22Rv1 (cell line): ENCODE data around the gene ZDHHC3.

Experiments
- ZFX ChIP-seq: fragments of 450-650 bp; IDR thresholded peaks from 2 replicates; pipeline ENCODE4 v1.6.1; 2017; ENCODE audit warnings: antibody characterized with exemption, borderline replicate concordance
- TF ChIP-seq, protein P1 (sequence below): fragments of 450-650 bp; IDR thresholded peaks from 2 replicates; pipeline ENCODE4 v1.5.1; 2017; ENCODE audit warnings: mild to moderate bottlenecking

DNA sequence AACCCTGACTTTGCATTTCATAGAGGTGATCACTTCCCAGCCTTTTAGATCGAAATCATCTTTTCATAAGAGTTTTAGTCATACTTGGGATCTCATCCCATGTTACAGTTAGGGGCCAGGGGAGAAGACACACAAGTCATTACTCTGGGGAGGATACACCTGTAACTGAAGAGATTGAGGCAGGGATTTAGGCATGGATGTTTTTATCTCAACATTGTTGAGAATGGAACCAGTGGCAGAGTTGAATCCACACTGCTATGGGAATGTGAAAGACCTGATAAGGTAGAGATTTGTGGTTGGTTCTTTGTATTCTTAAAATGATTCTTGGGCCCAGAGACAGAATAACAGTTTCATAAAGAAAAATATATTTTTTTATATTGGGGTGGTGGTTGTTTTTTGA, 33.9 kb upstream of the ZDHHC3 start:
- TF ChIP-seq, protein P1, sequence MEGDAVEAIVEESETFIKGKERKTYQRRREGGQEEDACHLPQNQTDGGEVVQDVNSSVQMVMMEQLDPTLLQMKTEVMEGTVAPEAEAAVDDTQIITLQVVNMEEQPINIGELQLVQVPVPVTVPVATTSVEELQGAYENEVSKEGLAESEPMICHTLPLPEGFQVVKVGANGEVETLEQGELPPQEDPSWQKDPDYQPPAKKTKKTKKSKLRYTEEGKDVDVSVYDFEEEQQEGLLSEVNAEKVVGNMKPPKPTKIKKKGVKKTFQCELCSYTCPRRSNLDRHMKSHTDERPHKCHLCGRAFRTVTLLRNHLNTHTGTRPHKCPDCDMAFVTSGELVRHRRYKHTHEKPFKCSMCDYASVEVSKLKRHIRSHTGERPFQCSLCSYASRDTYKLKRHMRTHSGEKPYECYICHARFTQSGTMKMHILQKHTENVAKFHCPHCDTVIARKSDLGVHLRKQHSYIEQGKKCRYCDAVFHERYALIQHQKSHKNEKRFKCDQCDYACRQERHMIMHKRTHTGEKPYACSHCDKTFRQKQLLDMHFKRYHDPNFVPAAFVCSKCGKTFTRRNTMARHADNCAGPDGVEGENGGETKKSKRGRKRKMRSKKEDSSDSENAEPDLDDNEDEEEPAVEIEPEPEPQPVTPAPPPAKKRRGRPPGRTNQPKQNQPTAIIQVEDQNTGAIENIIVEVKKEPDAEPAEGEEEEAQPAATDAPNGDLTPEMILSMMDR = no peak
- TF ChIP-seq ZFX = no peak
